ENCODE measurements around the gene INPP5D. TPM values are rescaled to one million over a fixed set of nuclear protein-coding genes. Genes with fewer than 3 reads are reported as not detected.

Gene INPP5D
- total RNA-seq, 1 experiment from 2014 or later = 12.7 TPM

DNA sequence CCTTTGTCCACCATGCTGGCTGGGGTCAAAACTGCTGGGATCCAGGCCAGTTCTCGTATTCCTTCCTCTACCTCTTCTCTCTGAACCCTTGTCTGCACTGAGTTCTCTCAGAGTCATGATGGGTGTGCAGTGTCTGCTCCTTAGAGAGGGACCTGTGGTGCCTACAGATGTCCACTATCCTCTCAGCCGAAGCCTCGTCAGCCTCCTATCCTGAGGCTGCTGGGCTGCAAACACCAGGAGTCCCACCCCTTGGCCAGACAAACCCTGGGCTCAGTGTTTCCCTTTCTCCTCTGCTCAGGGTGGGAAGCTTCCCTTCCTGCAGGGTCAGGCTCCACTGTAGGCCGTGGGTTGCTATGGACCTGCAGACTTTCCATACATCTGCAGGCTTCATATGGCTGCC, 2.3 kb downstream of the INPP5D start:
- no CpG with 5 or more reads among the region's 4 CpGs for WGBS (ENCODE audit: extremely low coverage, insufficient read length, low lambda C conversion rate)
- no peaks in the 10 kb centered on the region for H3K79me2 ChIP-seq (ENCODE audit: insufficient read depth, low read length)
- H4K91ac ChIP-seq (ENCODE audit: insufficient read length, low read depth, low read length) = no peak overlapping the region
- no peaks in the 10 kb centered on the region for H3K23me2 ChIP-seq (ENCODE audit: insufficient read length, low read depth, low read length, poor library complexity, severe bottlenecking)
- no peak overlapping the region for H2AFZ ChIP-seq (ENCODE audit: low read length)
- H3T11ph ChIP-seq (ENCODE audit: low read length) = no peak overlapping the region
- no peaks in the 10 kb centered on the region for H3K9me3 ChIP-seq (ENCODE audit: control insufficient read depth, low read depth, low read length)
- H3K27me3 Mint-ChIP-seq (ENCODE audit: low read depth) = no peaks in the 10 kb centered on the region
- no peak for DNase-seq
- H3K9me3 Mint-ChIP-seq = no peaks in the 10 kb centered on the region
- H3K4me1 Mint-ChIP-seq = peaks cover 12 to 25% of the 10 kb centered on the region in 2 experiments
- no peak overlapping the region for H3K23ac ChIP-seq (ENCODE audit: insufficient read length, low read depth, low read length)
- no peak overlapping the region for H2BK15ac ChIP-seq (ENCODE audit: low read depth, low read length)
- TF ChIP-seq, protein P1, sequence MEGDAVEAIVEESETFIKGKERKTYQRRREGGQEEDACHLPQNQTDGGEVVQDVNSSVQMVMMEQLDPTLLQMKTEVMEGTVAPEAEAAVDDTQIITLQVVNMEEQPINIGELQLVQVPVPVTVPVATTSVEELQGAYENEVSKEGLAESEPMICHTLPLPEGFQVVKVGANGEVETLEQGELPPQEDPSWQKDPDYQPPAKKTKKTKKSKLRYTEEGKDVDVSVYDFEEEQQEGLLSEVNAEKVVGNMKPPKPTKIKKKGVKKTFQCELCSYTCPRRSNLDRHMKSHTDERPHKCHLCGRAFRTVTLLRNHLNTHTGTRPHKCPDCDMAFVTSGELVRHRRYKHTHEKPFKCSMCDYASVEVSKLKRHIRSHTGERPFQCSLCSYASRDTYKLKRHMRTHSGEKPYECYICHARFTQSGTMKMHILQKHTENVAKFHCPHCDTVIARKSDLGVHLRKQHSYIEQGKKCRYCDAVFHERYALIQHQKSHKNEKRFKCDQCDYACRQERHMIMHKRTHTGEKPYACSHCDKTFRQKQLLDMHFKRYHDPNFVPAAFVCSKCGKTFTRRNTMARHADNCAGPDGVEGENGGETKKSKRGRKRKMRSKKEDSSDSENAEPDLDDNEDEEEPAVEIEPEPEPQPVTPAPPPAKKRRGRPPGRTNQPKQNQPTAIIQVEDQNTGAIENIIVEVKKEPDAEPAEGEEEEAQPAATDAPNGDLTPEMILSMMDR (conservative IDR thresholded peaks at IDR 0.05) = no peak
- H3K79me1 ChIP-seq (ENCODE audit: insufficient read depth, low read depth, low read length, poor library complexity, severe bottlenecking) = no peaks in the 10 kb centered on the region
- H3K27ac Mint-ChIP-seq = no peak overlapping the region; a peak in 1 of 7 replicates
- H3K4me1 ChIP-seq (ENCODE audit: insufficient read depth, low read length) = no peaks in the 10 kb centered on the region
- H3K9ac ChIP-seq (ENCODE audit: extremely low read depth, insufficient read length, low read length) = no peak overlapping the region
- H3K36me3 Mint-ChIP-seq (ENCODE audit: insufficient read depth in 1 of 3, low read depth in 3 of 3) = no peaks in the 10 kb centered on the region
- H3K4me3 Mint-ChIP-seq = no peak overlapping the region
- no peaks in the 10 kb centered on the region for H4K20me1 ChIP-seq (ENCODE audit: control insufficient read depth, insufficient read depth, insufficient read length)
- no peak overlapping the region for H3K27ac ChIP-seq (ENCODE audit: insufficient read length, low read depth, low read length)
- H2BK12ac ChIP-seq (ENCODE audit: insufficient read length, low read depth, low read length) = no peak overlapping the region
- no peak overlapping the region for H4K8ac ChIP-seq (replicated peaks; ENCODE audit: insufficient read length, low read depth, low read length)
- H3K4me2 ChIP-seq (ENCODE audit: insufficient read depth, insufficient read length, low read length) = no peak overlapping the region
- no peak overlapping the region for H2BK5ac ChIP-seq (ENCODE audit: insufficient read length, low read length)
- no peak overlapping the region for H2BK20ac ChIP-seq (ENCODE audit: low read depth, low read length, poor library complexity, severe bottlenecking)
- H4K5ac ChIP-seq (ENCODE audit: insufficient read length, low read depth, low read length) = no peak overlapping the region
- H3K27me3 ChIP-seq (ENCODE audit: insufficient read depth, low read length) = no peaks in the 10 kb centered on the region
- no peak overlapping the region; the same call in 1 of the 2 replicates for H3K14ac ChIP-seq (ENCODE audit: insufficient read depth, low read length)
- no peak overlapping the region for H3K18ac ChIP-seq (ENCODE audit: insufficient read length, low read depth, low read length)
- H2BK120ac ChIP-seq (ENCODE audit: low read depth, low read length, poor library complexity, severe bottlenecking) = no peak overlapping the region
- no peak overlapping the region for H3K4ac ChIP-seq (ENCODE audit: low read depth, low read length)
- H3K56ac ChIP-seq (ENCODE audit: insufficient read length, low read depth, low read length) = no peak overlapping the region
- H2AK5ac ChIP-seq (ENCODE audit: insufficient read length, low read length) = no peak overlapping the region
